ENCODE data around the gene CBR1. TPM values are rescaled to one million over a fixed set of nuclear protein-coding genes. Genes with fewer than 3 reads are reported as not detected.

CBR1 gene
- 26.1 TPM for total RNA-seq
- long read RNA-seq, transcript CBR1-201 (3 exons, 1,293 nt), result major isoform, 63 of 73 reads
- long read RNA-seq, transcript CBR1-205 (3 exons, 1,924 nt), result minor isoform, 5 of 73 reads
- long read RNA-seq, partial matches to known transcripts, result 0 of 73 reads
- long read RNA-seq, other reads (novel, unspliced or antisense), result 1 of 73 reads

DNA sequence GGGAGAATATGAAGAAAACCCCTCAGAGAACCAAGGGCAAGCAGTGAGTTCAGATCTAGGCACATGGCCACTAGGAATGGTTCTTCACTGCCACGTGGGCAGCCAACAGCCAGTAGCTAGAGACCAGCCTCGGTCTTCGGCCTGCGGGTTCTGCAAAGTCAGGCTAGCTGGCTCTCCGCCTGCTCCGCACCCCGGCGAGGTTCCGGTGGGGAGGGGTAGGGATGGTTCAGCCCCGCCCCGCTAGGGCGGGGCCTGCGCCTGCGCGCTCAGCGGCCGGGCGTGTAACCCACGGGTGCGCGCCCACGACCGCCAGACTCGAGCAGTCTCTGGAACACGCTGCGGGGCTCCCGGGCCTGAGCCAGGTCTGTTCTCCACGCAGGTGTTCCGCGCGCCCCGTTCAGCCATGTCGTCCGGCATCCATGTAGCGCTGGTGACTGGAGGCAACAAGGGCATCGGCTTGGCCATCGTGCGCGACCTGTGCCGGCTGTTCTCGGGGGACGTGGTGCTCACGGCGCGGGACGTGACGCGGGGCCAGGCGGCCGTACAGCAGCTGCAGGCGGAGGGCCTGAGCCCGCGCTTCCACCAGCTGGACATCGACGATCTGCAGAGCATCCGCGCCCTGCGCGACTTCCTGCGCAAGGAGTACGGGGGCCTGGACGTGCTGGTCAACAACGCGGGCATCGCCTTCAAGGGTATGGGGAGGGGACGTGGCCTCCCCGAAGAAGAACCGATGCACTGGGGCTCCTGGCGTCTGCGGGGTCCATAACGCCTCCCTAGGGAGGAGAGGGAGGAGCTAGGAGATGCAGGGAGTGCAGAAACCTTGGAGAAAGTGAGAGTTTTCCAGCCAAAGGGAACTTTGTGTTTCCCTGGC lies at the start of gene CBR1:
CBR1 (plus strand) TSS at position 312 of the 871 bp plus-strand sequence; CDS start at position 404, 92 bp downstream.
- DNase-seq (peak; percentile 98), ATAC-seq (ENCODE audit: poor library complexity) (peak; percentile 99)
- intact Hi-C loops (cut with DNase I), result no loop called here

DNA sequence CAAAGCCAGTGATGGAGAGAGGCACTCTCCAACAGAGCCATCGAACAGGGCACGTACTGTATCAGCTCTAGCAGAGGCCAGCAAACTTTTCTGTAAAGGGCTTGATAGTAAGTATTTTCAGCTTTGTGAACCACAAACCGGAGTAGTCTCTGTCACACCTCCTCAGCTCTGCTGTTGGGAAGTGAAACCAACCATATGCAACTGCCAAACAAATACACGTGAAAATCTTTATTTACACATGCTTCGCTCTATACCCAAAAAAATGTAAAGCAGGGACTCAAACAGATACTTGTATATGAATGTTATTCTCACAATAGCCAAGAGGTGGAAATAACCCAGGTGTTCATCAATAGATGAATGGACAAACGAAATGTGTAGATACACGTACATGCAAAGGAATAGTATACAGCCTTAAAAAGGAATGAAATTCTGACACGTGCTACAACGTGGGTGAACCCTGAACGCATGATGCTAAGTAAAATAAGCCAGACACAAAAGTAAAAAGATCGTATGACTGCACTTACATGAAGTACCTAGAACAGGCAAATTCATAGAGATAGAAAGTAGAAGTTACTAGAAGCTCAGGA lies 48.5 kb upstream of the CBR1 start:
- no peak for DNase-seq
- intact Hi-C loops (cut with DNase I), result no loop called here
- ATAC-seq (ENCODE audit: poor library complexity), result no peak

DNA sequence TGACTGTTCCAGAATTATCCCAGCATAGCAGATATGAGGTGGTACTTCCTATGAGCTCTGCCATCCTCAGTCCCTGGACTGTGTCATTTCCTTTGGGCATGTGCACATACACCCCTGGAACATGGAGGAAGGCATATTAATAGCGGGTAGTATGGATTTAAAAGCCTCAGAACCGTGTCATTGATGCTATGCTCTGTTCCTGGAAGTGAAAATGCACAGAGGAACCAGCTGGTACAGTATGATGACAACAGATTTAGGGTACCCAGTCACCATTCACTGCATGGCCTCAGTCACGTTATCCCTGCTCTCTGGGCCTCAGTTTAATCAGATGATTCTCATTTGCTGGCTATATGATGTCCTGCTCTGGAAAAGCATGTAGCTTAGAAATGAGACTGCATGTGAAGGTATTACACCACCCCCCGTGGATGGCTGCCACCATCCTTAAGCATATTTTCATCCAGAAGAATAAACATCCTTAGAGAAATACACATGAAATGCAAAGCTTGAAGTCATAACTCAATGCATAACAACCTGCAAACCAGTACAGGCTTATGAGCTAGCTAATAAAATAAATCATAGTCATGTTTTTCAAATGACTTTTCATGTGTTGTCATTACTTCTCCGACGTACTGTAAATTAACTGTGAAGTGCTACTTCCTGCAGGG lies 47.3 kb upstream of the CBR1 start:
- intact Hi-C loops (cut with DNase I), result no loop called here
- no peak for ATAC-seq (ENCODE audit: poor library complexity)
- no peak for DNase-seq

DNA sequence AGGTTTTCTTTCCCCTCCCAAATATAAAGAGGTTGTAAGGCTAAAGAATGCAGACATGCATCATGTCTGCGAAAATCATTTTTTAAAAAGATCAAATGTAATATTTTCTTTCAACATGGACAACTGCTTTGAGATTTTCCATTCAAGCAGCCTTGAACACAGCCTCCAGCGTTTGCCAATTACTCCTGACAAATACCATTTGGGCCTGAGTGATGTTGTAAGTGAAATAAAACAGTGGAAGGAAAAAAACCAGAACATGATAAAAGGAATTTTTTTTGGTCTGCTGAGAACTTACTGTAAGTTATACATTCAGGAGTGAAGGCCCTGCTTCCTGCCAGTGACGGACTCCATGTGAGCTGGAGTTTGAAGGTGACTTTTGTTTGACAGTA lies 46.7 kb upstream of the CBR1 start:
- intact Hi-C loops (cut with DNase I), result no loop called here
- no peak for ATAC-seq (ENCODE audit: poor library complexity)
- no peak for DNase-seq

DNA sequence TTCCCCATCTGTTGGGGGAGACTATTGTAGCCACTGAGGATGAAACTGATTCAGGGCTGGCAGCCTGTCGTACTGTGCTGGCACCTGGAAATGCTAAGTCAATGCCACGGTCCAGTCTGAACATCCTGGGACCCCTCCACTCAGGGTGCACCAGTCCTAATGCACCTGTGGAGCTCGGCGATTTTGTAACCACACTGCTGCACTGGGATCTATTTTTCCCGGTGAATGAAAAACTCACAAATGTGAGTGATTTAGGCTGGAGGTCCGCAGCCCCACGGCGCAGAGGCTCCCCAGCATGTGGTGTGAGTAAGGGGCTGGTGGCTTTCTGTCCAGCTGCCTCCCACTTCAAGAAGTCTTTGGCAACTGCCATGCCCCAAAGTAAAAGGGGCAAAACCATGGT lies 45.0 kb upstream of the CBR1 start:
- intact Hi-C loops (cut with DNase I), result no loop called here
- ATAC-seq (ENCODE audit: poor library complexity), result no peak
- no peak for DNase-seq

DNA sequence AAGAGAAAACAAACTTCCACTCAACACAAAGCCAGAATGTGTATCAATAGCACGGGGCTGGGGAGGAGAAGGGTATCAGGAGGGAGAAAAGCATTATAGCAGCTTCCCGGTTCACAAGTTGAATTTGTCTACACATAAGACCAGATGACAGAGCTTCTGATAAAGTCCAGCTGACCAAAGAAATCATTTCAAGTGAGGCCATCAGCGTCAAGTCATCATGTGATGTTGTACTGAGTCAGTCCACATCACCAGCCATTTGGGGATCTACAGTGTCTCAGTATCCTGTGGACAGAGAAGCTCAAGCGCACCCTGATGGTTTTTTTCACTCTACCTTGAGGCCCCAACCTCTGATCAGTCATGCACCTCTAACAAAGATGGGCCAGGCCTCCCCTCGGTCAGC lies 42.5 kb upstream of the CBR1 start:
- DNase-seq (no peak), ATAC-seq (ENCODE audit: poor library complexity) (peak; percentile 21)
- intact Hi-C loops (cut with DNase I), result no loop called here

DNA sequence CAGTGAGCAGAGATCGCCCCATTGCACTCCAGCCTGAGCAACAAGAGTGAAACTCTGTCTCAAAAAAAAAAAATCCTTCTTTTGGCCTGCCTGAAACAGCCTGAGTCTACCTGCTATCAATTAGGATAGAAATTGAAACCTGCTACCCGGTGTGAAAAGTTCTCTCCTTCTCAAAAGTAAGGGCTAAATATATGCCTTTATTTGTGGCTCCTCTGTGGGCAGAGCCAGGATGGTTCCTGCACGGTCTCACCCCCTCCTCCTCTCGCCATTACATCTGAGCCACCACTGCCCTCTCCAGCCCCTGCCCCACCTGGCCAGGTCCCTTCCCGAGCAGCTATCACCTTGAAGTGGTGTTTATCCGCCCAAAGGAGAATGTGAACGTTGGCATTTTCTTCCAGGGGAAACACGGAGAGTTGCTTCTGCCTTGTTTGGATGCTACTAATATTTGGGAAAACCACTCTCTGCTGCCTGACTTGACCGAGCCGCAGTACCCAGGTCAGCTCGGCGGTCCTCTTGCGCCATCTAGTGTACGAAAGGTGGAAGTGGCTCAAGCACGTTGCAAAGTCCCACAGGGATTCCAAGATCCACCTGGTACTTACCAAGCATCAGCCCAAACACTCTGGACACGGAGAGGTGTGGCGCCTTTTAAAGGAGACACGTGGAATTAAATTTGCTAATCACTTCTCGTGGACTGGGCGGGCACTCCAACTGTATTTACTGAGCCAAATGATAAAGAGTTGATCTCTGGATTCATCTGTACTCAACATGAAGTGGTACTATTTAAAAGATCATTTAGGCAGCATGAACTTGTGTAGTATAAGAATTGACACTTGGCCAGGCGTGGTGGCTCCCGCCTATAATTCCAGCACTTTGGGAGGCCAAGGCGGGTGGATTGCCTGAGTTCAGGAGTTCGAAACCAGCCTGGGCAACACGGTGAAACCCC lies 41.4 kb upstream of the CBR1 start:
- ATAC-seq (ENCODE audit: poor library complexity) (peak; percentile 93), DNase-seq (peak; percentile 78)
- intact Hi-C loops (cut with DNase I), result no loop called here

DNA sequence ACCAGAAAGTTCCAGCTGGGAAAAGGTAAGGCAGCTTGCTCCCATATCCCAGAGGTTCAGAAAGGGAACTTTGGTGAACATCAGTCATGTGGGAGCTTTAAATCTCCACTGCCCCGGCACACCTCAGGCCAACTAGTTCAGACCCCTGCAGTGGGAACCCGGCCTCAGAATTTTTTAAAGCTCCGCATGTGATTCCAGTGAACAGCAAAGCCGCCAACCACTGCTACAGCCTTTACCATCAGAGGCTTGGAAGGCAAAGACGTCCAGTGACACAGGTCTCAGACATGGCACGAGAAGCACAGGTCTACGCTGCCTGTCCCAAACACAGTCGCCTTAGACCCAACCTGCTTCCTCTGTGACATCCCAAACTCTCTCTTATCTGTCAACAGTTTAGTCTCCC lies 40.5 kb upstream of the CBR1 start:
- intact Hi-C loops (cut with DNase I), result no loop called here
- ATAC-seq (ENCODE audit: poor library complexity), result no peak
- DNase-seq, result no peak

DNA sequence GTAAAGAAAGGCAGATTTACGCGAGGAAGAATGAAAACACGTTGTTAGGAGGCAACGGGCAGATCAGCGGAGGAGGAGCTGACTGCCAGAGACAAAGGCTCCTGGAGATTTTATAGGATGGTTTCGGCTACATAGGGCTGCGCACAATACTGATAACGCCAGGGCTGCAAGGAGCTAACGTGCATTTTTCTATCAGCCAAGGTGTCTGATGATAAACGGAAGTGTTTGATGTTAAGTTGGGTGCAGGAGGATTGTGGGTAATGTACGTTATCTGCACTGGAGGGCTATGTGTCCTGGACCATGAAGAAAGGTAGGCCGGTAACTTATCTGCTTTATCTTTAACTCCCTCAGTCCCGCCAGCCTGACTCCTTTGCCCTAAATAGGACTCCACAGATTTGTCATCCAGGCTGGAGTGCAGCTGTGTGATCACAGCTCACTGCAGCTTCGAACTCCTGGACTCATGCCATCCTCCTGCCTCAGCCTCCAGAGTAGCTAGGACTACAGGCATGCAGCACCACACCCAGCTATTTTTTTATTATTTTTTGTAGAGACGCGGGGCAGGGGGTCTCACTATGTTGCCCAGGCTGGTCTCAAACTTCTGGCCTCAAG lies 39.1 kb upstream of the CBR1 start:
- intact Hi-C loops (cut with DNase I), result no loop called here
- DNase-seq (no peak), ATAC-seq (ENCODE audit: poor library complexity) (no peak)

DNA sequence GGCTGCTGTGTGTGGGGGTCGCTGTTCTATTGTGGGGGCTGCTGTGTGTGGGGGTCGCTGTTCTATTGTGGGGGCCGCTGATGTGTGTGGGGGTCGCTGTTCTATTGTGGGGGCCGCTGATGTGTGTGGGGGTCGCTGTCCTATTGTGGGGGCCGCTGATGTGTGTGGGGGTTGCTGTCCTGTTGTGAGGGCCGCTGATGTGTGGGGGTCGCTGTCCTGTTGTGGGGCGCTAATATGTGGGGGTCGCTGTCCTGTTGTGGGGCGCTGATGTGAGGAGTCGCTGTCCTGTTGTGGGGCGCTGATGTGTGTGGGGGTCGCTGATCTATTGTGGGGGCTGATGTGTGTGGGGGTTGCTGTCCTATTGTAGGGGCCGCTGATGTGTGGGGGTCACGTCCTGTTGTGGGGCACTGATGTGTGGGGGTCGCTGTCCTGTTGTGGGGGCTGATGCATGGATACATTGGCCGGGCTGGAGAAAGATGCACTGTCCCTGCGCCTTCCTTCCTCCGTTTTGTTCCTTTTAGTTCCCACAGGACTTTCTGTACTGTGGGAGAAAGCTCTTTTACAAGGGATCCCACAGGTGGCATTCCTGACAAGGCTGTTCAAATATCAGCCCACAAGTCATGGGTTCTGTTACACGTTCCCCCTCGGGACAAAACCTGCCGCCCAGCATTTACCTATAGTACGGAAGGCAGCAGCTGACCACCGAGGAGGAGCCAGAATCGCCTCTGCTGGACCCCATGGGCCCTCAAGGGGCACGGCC lies 37.0 kb upstream of the CBR1 start:
- no peak for ATAC-seq (ENCODE audit: poor library complexity)
- no peak for DNase-seq
- intact Hi-C loops (cut with DNase I), result no loop called here

DNA sequence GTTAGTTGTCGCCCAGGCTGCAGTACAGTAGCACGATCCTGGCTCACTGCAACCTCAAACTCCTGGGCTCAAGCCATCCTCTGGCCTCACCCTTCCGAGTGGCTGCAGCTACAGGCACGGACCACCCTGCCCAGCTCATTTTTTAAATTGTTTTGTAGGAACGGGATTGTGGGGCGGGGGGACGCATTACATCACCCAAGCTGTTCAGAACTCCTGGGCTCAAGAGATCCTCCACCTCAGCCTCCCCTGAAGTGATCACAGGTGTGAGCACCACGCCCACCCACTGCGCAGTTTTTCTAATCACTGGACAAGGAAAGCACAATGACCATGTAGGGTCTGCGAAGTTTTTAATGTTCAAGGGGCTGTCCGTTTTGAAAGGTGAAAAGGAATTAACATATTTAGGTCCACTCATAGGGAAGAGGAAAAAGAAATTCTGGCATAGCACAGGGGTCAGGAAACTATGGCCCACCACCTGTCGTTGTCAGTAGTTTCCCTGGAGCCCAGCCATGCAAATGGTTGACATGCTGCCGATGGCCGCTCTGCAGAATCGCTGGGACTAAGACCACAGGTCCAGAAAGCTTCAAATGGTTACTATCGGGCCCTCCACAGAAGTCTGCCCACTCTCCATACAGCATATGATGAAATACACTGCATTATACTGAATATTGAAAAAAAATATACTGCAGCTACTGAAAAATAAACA lies 35.5 kb upstream of the CBR1 start:
- DNase-seq, result no peak
- intact Hi-C loops (cut with DNase I), result no loop called here
- ATAC-seq (ENCODE audit: poor library complexity), result no peak

DNA sequence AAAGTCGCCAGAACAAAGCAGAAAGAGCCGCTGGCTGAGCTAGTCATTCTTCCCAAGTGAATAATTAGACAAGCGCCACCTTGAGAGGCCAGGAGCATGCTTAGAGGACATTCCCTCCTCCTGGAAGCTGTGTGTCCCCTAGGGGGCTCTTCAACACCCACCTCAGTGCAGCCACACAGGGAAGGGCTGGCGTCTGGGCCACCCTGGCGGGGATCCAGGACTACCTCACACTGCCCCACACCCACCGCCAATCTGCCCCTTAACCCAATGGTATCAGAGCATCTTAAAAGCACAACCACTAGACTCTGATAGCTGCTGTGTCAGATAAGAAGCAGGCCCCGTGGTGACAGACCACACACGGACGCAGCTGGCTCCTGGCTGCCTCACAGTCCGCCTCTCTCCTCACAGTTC lies 34.4 kb upstream of the CBR1 start:
- intact Hi-C loops (cut with DNase I), result no loop called here
- DNase-seq, result no peak
- peak; percentile 60 for ATAC-seq (ENCODE audit: poor library complexity)

DNA sequence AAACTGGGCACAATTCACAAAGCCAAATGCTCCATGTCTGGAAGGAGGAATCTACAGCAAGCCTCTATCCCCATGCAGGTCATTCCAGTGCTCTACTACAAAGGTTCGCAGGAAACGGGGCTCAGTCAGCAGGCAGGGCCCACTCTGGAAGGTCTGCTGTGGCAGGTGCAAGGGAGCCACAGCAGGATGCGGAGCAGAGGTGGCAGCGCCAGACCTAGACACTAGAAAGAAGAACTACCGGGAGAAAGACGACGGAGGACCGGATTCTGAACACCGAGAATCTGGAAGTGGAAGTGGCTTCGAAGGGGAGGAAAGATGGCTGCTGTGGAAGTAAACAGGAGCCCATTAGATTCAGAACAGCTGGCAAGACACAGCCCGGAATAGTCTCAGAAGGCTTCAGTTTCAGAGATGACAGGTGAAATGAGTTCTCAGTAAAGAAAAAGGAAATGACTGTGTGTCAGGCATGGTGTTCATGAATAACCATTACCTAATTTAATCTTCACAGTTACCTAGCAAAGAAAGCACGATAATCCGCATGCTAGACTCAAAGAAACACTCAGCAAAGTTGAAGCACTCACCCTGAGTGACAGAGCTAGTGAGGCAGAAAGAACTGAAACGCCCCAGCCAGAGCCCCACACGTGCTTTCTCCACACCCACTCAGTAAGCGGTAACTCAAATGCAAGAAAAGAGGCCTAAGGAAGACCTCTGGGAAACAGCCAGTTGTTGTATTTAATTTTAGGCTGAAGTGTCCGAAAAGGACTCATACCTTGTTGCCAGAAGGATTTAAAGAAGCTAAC lies 30.9 kb upstream of the CBR1 start:
- DNase-seq, result no peak
- ATAC-seq (ENCODE audit: poor library complexity), result no peak
- intact Hi-C loops (cut with DNase I), result no loop called here

DNA sequence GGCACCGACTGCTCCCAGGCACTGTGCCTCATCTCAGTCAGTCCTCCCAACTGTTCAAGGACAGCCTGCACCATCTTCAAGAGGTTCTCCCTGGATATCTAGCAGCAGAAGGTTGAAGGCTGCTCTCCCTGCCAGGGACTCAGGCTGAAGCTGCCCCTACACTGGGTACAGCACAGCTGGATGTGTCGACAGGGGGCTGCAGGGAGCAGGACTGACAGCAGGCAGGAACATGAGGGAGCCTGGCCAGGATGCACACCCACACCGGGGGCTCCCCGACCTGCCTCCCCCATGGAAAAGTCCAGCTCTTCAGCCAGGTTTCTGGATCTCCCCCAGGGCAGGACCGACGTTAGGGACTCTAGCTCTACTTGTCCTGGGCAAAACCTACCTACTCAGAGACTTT lies 30.0 kb upstream of the CBR1 start:
- intact Hi-C loops (cut with DNase I), result no loop called here
- ATAC-seq (ENCODE audit: poor library complexity) (no peak), DNase-seq (no peak)

DNA sequence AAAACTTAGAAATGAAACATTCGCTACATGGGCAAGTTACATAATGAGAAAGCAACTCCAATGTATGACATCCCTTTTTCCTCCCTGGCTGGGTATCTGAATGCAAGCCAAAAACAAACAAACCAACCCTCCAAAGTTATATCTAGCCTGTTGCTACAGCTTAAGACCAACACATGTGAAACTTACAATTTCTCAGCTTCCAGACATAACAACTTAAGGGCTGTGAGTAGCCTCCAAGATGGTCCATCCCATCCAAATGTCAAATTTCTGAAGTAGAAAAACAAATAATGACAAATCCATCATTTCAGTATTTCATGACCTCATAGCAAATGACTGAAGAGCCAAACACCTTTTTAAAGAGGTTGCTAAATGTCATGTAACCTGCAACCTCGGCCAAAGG lies 29.4 kb upstream of the CBR1 start:
- intact Hi-C loops (cut with DNase I), result no loop called here
- DNase-seq (no peak), ATAC-seq (ENCODE audit: poor library complexity) (no peak)

DNA sequence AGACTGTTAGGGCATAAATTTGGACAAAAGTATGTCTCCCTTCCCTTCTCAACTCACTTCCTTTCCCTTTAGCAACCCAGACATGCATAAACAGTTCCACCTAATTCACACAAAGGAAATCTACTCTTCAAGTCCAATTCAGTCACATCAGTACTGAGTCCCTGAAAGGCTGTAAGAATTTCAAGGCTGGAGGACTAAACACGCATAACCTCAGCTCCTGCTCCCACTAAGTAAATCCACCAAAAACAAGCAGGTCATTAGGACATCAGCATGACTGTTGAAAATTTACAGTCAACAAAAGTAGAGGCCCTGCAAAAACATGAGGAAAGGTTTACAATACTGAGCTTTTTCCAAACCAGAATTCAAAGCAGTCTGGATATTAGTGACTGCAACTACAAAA lies 27.9 kb upstream of the CBR1 start:
- intact Hi-C loops (cut with DNase I), result no loop called here
- ATAC-seq (ENCODE audit: poor library complexity) (no peak), DNase-seq (no peak)
